Measurements from ENCODE around the gene KLHL34.

Gene KLHL34

GRCh38 chrX:21666679-21667078, 8.5 kb upstream of the KLHL34 start:
- Histone ChIP-seq H3K36me3 (replicated peaks; ENCODE audit: insufficient read depth, low read length) (no peaks in the 10 kb centered on the region), H3K4me2 (ENCODE audit: low read depth, low read length) (no peak overlapping the region), H3K4me3 (ENCODE audit: low read length) (no peak overlapping the region), H3K27ac (ENCODE audit: low read length) (no peak overlapping the region), H4K20me1 (ENCODE audit: insufficient read depth, low read length) (no peaks in the 10 kb centered on the region), H3F3A (ENCODE audit: insufficient read depth, low read length) (no peaks in the 10 kb centered on the region), H2AFZ (ENCODE audit: low read length) (no peak overlapping the region), H3K4me1 (ENCODE audit: low read length) (no peaks in the 10 kb centered on the region), H3K79me2 (ENCODE audit: low read length) (no peaks in the 10 kb centered on the region), H3K9me2 (replicated peaks; ENCODE audit: insufficient read depth, low read length) (no peaks in the 10 kb centered on the region), H3K27me3 (replicated peaks; ENCODE audit: insufficient read depth, low read length) (no peaks in the 10 kb centered on the region), H3K9ac (ENCODE audit: low read length) (no peak overlapping the region), H3K9me3 (replicated peaks; ENCODE audit: insufficient read depth, low read length) (no peaks in the 10 kb centered on the region)
- TF ChIP-seq EZH2phosphoT487 (IDR thresholded peaks at IDR 0.05; ENCODE audit: low read length) (no peak), EZH2 (optimal IDR thresholded peaks at IDR 0.05; ENCODE audit: low read depth, low read length) (no peak), CTCF (IDR thresholded peaks at IDR 0.05; ENCODE audit: low read length) (no peak)
- DNase-seq = no peak

GRCh38 chrX:21666252-21666651, 8.1 kb upstream of the KLHL34 start:
- no peaks in the 10 kb centered on the region for H3F3A ChIP-seq (ENCODE audit: insufficient read depth, low read length)
- no peaks in the 10 kb centered on the region for H3K27me3 ChIP-seq (replicated peaks; ENCODE audit: insufficient read depth, low read length)
- H3K9me2 ChIP-seq (replicated peaks; ENCODE audit: insufficient read depth, low read length) = no peaks in the 10 kb centered on the region
- no peaks in the 10 kb centered on the region for H3K36me3 ChIP-seq (replicated peaks; ENCODE audit: insufficient read depth, low read length)
- H3K4me1 ChIP-seq (ENCODE audit: low read length) = no peaks in the 10 kb centered on the region
- H2AFZ ChIP-seq (ENCODE audit: low read length) = no peak overlapping the region
- DNase-seq = no peak
- H4K20me1 ChIP-seq (ENCODE audit: insufficient read depth, low read length) = no peaks in the 10 kb centered on the region
- no peaks in the 10 kb centered on the region for H3K9me3 ChIP-seq (replicated peaks; ENCODE audit: insufficient read depth, low read length)
- H3K79me2 ChIP-seq (ENCODE audit: low read length) = no peaks in the 10 kb centered on the region
- H3K4me2 ChIP-seq (ENCODE audit: low read depth, low read length) = no peak overlapping the region
- H3K4me3 ChIP-seq (ENCODE audit: low read length) = no peak overlapping the region
- H3K9ac ChIP-seq (ENCODE audit: low read length) = no peak overlapping the region
- TF ChIP-seq EZH2 (optimal IDR thresholded peaks at IDR 0.05; ENCODE audit: low read depth, low read length) (no peak), CTCF (IDR thresholded peaks at IDR 0.05; ENCODE audit: low read length) (no peak), EZH2phosphoT487 (IDR thresholded peaks at IDR 0.05; ENCODE audit: low read length) (no peak)
- H3K27ac ChIP-seq (ENCODE audit: low read length) = no peak overlapping the region

GRCh38 chrX:21662761-21663160, 4.6 kb upstream of the KLHL34 start:
- Histone ChIP-seq H3F3A (ENCODE audit: insufficient read depth, low read length) (no peaks in the 10 kb centered on the region), H3K9ac (ENCODE audit: low read length) (no peak overlapping the region), H3K9me3 (replicated peaks; ENCODE audit: insufficient read depth, low read length) (no peaks in the 10 kb centered on the region), H3K36me3 (replicated peaks; ENCODE audit: insufficient read depth, low read length) (no peaks in the 10 kb centered on the region), H3K27me3 (replicated peaks; ENCODE audit: insufficient read depth, low read length) (no peaks in the 10 kb centered on the region), H3K79me2 (ENCODE audit: low read length) (no peaks in the 10 kb centered on the region), H3K4me3 (ENCODE audit: low read length) (no peak overlapping the region), H3K4me2 (ENCODE audit: low read depth, low read length) (no peak overlapping the region), H4K20me1 (ENCODE audit: insufficient read depth, low read length) (no peaks in the 10 kb centered on the region), H3K9me2 (replicated peaks; ENCODE audit: insufficient read depth, low read length) (no peaks in the 10 kb centered on the region), H3K4me1 (ENCODE audit: low read length) (no peaks in the 10 kb centered on the region), H3K27ac (ENCODE audit: low read length) (no peak overlapping the region), H2AFZ (ENCODE audit: low read length) (no peak overlapping the region)
- TF ChIP-seq EZH2 (optimal IDR thresholded peaks at IDR 0.05; ENCODE audit: low read depth, low read length) (no peak), EZH2phosphoT487 (IDR thresholded peaks at IDR 0.05; ENCODE audit: low read length) (no peak), CTCF (IDR thresholded peaks at IDR 0.05; ENCODE audit: low read length) (no peak)
- DNase-seq = no peak

All from MM.1S (cell line).